Endodermal cell (in vitro differentiated cells): Measurements from ENCODE around the gene TRPC3. TPM values are rescaled to one million over a fixed set of nuclear protein-coding genes. Genes with fewer than 3 reads are reported as not detected.

Source experiments
- DNase-seq: peaks from one replicate; pipeline ENCODE4 v3.0.0-alpha.2; 2017
- H3K27ac ChIP-seq: 2 replicates; pipeline ENCODE4 v1.5.1; 2013; ENCODE audit warnings: mild to moderate bottlenecking, low read depth, low read length, moderate library complexity
- H3K27me3 ChIP-seq: 2 replicates; pipeline ENCODE4 v1.6.1; 2013; ENCODE audit warnings: mild to moderate bottlenecking, low read length, moderate library complexity; ENCODE audit not compliant: insufficient read depth, control insufficient read depth, poor library complexity, severe bottlenecking
- H3K36me3 ChIP-seq: 2 replicates; pipeline ENCODE4 v1.7.0; 2013; ENCODE audit warnings: mild to moderate bottlenecking, low read length, moderate library complexity; ENCODE audit not compliant: control insufficient read depth, insufficient read depth
- H3K4me1 ChIP-seq: one replicate; pipeline ENCODE4 v1.7.0; 2013; ENCODE audit warnings: low read length; ENCODE audit not compliant: control insufficient read depth, insufficient read depth
- H3K4me3 ChIP-seq: 2 replicates; pipeline ENCODE4 v1.5.1; 2013; ENCODE audit warnings: mild to moderate bottlenecking, low read length, moderate library complexity
- H3K9ac ChIP-seq: 2 replicates; pipeline ENCODE4 v1.6.1; 2013; ENCODE audit warnings: mild to moderate bottlenecking, low read length, moderate library complexity; ENCODE audit not compliant: poor library complexity, severe bottlenecking; ENCODE audit errors: extremely low read depth
- H3K9me3 ChIP-seq: 2 replicates; pipeline ENCODE4 v1.6.1; 2013; ENCODE audit warnings: mild to moderate bottlenecking, low read length, moderate library complexity; ENCODE audit not compliant: control insufficient read depth
- H3K27ac Mint-ChIP-seq: 2 replicates; pipeline ENCODE4 v1.8.0; 2020; ENCODE audit warnings: mixed read lengths
- H3K27me3 Mint-ChIP-seq: 2 replicates; pipeline ENCODE4 v1.8.0; 2021; ENCODE audit warnings: mild to moderate bottlenecking, mixed read lengths; ENCODE audit not compliant: insufficient read depth
- H3K36me3 Mint-ChIP-seq: 2 replicates; pipeline ENCODE4 v1.8.0; 2020; ENCODE audit warnings: low read depth, mixed read lengths
- H3K4me1 Mint-ChIP-seq: 2 replicates; pipeline ENCODE4 v1.8.0; 2020; ENCODE audit warnings: mixed read lengths
- H3K4me3 Mint-ChIP-seq: 2 replicates; pipeline ENCODE4 v1.8.0; 2020; ENCODE audit warnings: mild to moderate bottlenecking, moderate library complexity, mixed read lengths
- H3K9me3 Mint-ChIP-seq: 2 replicates; pipeline ENCODE4 v1.8.0; 2020; ENCODE audit warnings: mild to moderate bottlenecking, mixed read lengths
- WGBS, 2 experiments: methylation state at CpG; one replicate each; pipeline versions ENCODE4 v1.1.5 to v1.1.7; 2013; ENCODE audit warnings: missing lambda C conversion rate in 2 of 2, mixed read lengths in 1 of 2; ENCODE audit not compliant: insufficient coverage in 1 of 2, insufficient read length in 1 of 2; 5-methylcytosine and 5-hydroxymethylcytosine counted together
- total RNA-seq, 2 donors: library from RNA; stranded (reverse); fragmentation: NEBNext Ultra II Directional in 1 of 2; extraction: Animal tissue kit (Norgen Biotek cat#: 25700) in 1 of 2; gene quantifications; 2 replicates in 1 of 2; 3 replicates in 1 of 2; pipeline ENCODE4 v1.2.1, GENCODE V29; 2021
- TF ChIP-seq, protein P1 (sequence below): fragments of 200-600 bp; sonication (generic); conservative IDR thresholded peaks from 2 replicates; pipeline ENCODE4 v1.5.0; 2021; ENCODE audit warnings: antibody characterized with exemption, mild to moderate bottlenecking

TRPC3 gene
- total RNA-seq, 2 donors from 2014 or later, result 0.79 to 1.00 TPM

DNA sequence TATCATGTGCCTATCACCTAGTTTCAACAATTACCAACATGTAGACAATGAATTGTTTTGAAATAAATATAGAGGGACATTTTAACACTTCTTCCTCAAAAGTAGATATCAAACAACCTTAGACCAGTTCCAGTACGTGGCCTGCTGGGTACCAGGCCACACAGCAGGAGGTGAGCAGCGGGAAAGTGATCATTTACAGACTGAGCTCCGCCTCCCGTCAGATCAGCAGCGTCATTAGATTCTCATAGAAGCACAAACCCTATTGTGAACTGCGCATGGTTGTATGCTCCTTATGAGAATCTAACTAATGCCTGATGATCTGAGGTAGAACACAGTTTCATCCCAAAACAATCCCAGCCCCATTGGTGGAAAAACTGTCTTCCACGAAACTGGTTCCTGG lies 88.1 kb downstream of the TRPC3 start:
- Histone ChIP-seq H3K4me3 (no peak overlapping the region), H3K27ac (no peak overlapping the region), H3K9me3 (peaks cover 4% of the 10 kb centered on the region), H3K4me1 (no peaks in the 10 kb centered on the region), H3K36me3 (peaks cover 63% of the 10 kb centered on the region), H3K9ac (no peak overlapping the region), H3K27me3 (no peaks in the 10 kb centered on the region)
- peaks cover 4% of the 10 kb centered on the region for H3K9me3 Mint-ChIP-seq
- TF ChIP-seq, protein P1, sequence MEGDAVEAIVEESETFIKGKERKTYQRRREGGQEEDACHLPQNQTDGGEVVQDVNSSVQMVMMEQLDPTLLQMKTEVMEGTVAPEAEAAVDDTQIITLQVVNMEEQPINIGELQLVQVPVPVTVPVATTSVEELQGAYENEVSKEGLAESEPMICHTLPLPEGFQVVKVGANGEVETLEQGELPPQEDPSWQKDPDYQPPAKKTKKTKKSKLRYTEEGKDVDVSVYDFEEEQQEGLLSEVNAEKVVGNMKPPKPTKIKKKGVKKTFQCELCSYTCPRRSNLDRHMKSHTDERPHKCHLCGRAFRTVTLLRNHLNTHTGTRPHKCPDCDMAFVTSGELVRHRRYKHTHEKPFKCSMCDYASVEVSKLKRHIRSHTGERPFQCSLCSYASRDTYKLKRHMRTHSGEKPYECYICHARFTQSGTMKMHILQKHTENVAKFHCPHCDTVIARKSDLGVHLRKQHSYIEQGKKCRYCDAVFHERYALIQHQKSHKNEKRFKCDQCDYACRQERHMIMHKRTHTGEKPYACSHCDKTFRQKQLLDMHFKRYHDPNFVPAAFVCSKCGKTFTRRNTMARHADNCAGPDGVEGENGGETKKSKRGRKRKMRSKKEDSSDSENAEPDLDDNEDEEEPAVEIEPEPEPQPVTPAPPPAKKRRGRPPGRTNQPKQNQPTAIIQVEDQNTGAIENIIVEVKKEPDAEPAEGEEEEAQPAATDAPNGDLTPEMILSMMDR, result no peak
- H3K36me3 Mint-ChIP-seq, result peaks cover 30% of the 10 kb centered on the region
- peaks cover 5% of the 10 kb centered on the region for H3K4me1 Mint-ChIP-seq
- H3K27me3 Mint-ChIP-seq, result no peaks in the 10 kb centered on the region
- DNase-seq, result peak; percentile 60
- H3K27ac Mint-ChIP-seq, result peak overlapping the region; percentile 30
- no peak overlapping the region for H3K4me3 Mint-ChIP-seq
- 62 to 81% methylated on average over 6 to 7 of the region's 7 CpGs for WGBS, 2 experiments

DNA sequence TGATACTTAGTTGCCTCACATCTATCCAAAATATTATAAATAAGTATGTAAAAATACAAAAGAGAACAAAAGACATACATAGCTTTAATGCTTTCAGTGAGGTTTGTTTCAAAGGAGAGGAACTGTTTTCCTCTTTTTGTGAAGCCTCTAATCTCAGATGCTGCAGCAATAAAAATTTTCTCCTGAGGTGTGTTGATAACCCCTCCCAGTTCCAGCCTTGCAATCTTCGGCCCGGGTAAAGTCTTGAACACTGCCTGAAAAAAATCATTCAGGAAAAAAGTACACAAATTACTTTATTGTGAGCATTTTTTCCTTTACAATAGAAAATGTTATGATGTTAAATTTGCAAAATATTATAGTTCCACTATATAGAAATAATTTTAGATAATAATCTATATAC lies 90.4 kb downstream of the TRPC3 start:
- DNase-seq, result no peak
- Histone ChIP-seq H3K27ac (no peak overlapping the region), H3K9me3 (no peaks in the 10 kb centered on the region), H3K36me3 (peaks cover 57% of the 10 kb centered on the region), H3K4me3 (no peak overlapping the region), H3K4me1 (no peaks in the 10 kb centered on the region), H3K27me3 (no peaks in the 10 kb centered on the region), H3K9ac (no peak overlapping the region)
- WGBS, 2 experiments, result 100% methylated on average over 2 of the region's 2 CpGs; no CpG with 5 or more reads in 1 of the 2 experiments
- Mint-ChIP-seq H3K4me1 (peaks cover 5% of the 10 kb centered on the region), H3K27me3 (no peaks in the 10 kb centered on the region), H3K9me3 (peaks cover 1% of the 10 kb centered on the region), H3K36me3 (peaks cover 24% of the 10 kb centered on the region), H3K4me3 (no peak overlapping the region), H3K27ac (no peak overlapping the region)
- TF ChIP-seq, protein P1, result no peak

DNA sequence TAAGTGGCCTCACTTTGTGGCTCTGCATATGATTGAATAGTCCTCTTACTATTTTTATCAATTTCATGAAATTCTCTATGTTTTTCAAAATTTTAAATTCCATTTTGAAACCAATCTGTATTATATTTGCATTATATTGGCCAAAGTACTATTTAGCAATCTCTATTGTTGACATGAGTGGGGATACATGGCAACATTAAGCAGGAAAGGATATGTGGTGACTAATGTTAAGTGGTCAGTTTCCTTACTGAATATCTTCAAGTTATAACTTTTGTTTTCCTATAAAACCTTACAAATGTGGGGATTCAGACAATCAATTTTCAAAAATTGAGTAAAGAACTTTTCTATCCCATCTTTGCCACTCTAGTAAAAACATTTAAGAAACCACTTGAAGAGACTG lies 91.7 kb downstream of the TRPC3 start:
- TF ChIP-seq, protein P1, result no peak
- peaks cover 46% of the 10 kb centered on the region for H3K36me3 ChIP-seq
- no peak for DNase-seq
- peaks cover 5% of the 10 kb centered on the region for H3K4me1 Mint-ChIP-seq
- no peaks in the 10 kb centered on the region for H3K27me3 ChIP-seq
- no peak overlapping the region for H3K4me3 ChIP-seq
- H3K9ac ChIP-seq, result no peak overlapping the region
- no peaks in the 10 kb centered on the region for H3K27me3 Mint-ChIP-seq
- H3K36me3 Mint-ChIP-seq, result peaks cover 16% of the 10 kb centered on the region
- no peaks in the 10 kb centered on the region for H3K9me3 ChIP-seq
- no peak overlapping the region for H3K27ac Mint-ChIP-seq
- no peaks in the 10 kb centered on the region for H3K4me1 ChIP-seq
- no peaks in the 10 kb centered on the region for H3K9me3 Mint-ChIP-seq
- no peak overlapping the region for H3K4me3 Mint-ChIP-seq
- H3K27ac ChIP-seq, result no peak overlapping the region
